Erythroblast (primary cell): Measurements from ENCODE around the gene ARL6IP4.
A peak's percentile ranks its signal among the peaks of the same experiment; 100 is the strongest.

Source experiments
- DNase-seq, 2 experiments: peaks; one replicate each; lab custom pipeline; 2025; lab: John Stamatoyannopoulos, UW
- GATA1 ChIP-seq: IDR thresholded peaks from 2 replicates; pipeline ENCODE4 v1.6.1; 2011; ENCODE audit warnings: low read depth, mild to moderate bottlenecking, control low read depth, low read length, moderate library complexity
- POLR2A ChIP-seq: IDR thresholded peaks from 2 replicates; pipeline ENCODE4 v1.6.1; 2011; ENCODE audit warnings: mild to moderate bottlenecking, low read length

ARL6IP4 gene

GRCh38 chr12:122996188-122996601 lies 15.7 kb downstream of the ARL6IP4 start:
- DNase-seq = no peak
- no peak for TF ChIP-seq GATA1
- TF ChIP-seq POLR2A = no peak

GRCh38 chr12:122996621-122997342 lies 16.3 kb downstream of the ARL6IP4 start:
- DNase-seq = no peak
- TF ChIP-seq POLR2A = no peak
- TF ChIP-seq GATA1 = no peak

- TF ChIP-seq GATA1 (no peak), POLR2A (no peak)
- no peak for DNase-seq
These were observed 17.1 kb downstream of the ARL6IP4 start for GRCh38 chr12:122997343-122998250.

- DNase-seq = no peak
- TF ChIP-seq POLR2A (no peak), GATA1 (no peak)
These were observed 17.8 kb downstream of the ARL6IP4 start for GRCh38 chr12:122998316-122998715.

- TF ChIP-seq POLR2A (no peak), GATA1 (no peak)
- DNase-seq = no peak
These were observed 18.9 kb downstream of the ARL6IP4 start for GRCh38 chr12:122999196-122999946.

GRCh38 chr12:122999986-123000420 lies 19.5 kb downstream of the ARL6IP4 start:
- DNase-seq = peak in 1 of 2 experiments; percentile 36
- no peak for TF ChIP-seq GATA1
- no peak for TF ChIP-seq POLR2A

- no peak for DNase-seq
- no peak for TF ChIP-seq POLR2A
- no peak for TF ChIP-seq GATA1
These were observed 20.1 kb downstream of the ARL6IP4 start for GRCh38 chr12:123000578-123000977.

GRCh38 chr12:123001464-123001863 lies 21.0 kb downstream of the ARL6IP4 start:
- DNase-seq = no peak
- TF ChIP-seq POLR2A (no peak), GATA1 (no peak)

- no peak for TF ChIP-seq GATA1
- DNase-seq = no peak
These were observed 22.8 kb downstream of the ARL6IP4 start for GRCh38 chr12:123003257-123003656.

- TF ChIP-seq GATA1 = no peak
- no peak for TF ChIP-seq POLR2A
- no peak for DNase-seq
These were observed 23.8 kb downstream of the ARL6IP4 start for GRCh38 chr12:123004287-123004686.

GRCh38 chr12:123005081-123005626 lies 24.7 kb downstream of the ARL6IP4 start:
- DNase-seq = no peak
- TF ChIP-seq GATA1 (no peak), POLR2A (no peak)

GRCh38 chr12:123006977-123007376 lies 26.5 kb downstream of the ARL6IP4 start:
- TF ChIP-seq GATA1 (no peak), POLR2A (no peak)
- no peak for DNase-seq

- no peak for TF ChIP-seq POLR2A
- no peak for TF ChIP-seq GATA1
- DNase-seq = no peak
These were observed 29.6 kb downstream of the ARL6IP4 start for GRCh38 chr12:123010110-123010509.
